ENCODE measurements around the gene SCN2A.
"Not testable (repeated sequence)": the region's sequence is repeated elsewhere in the genome, so short reads cannot be mapped to it uniquely, and the experiment has no call there.

The SCN2A gene

DNA sequence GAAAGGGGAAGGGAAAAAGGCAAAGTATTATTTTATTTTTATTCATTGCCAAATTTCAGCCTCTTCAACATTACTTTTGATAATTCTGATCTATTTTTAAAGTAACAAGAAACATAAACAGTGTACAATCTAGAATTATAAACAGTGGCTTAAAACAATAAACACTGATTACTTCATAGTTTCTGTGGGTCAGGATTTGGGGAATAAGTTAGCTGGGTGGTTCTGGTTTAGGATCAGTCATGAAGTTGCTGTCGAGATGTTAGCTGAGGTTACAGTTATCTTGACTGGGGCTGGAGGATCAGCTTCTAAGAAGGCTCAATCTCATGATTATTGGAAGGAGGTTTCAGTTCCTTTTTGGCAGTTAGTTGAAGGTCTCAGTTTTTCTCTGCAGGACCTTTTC, 109.2 kb downstream of the SCN2A start:
- no peak for DNase-seq

DNA sequence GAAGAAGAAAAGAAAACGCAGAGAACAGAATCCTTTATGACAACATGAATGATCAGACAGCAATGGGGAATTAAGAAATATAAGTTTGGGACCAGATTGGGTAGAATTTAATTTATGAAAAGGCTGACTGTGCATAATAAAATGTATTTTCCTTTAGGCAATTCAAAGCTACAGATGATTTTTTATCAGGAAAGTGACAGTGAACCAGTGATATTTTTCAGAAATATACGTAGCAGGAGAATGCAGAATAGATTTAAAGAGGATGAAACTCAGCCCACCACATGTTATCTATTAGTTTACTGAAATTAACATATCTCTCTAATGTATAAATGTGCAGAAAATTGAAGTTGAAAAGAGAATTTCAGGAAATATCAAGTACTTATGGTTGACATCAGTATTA, 110.0 kb downstream of the SCN2A start:
- no peak for DNase-seq

GRCh38 chr2:165357758-165358157, 118.5 kb downstream of the SCN2A start:
- peak; percentile 33 for DNase-seq

DNA sequence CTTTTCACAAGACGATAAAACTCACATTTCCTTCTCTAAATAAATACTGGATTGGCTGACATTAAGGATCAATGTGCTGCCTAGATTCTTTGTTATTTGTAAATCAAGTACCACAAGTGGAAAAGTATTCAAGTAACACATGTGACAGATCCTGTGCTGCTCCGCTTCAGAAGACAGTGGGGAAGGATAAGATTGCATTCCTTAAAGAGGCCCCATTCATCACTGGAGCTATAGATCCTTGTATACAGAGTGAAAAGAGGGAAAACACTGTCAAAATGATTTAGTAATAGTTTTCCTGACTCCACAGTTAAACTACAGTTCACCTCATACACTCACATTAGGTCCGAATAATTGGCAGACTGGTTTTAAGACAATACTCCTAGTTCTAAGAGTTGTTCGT, 122.3 kb downstream of the SCN2A start:
- no peak for DNase-seq

DNA sequence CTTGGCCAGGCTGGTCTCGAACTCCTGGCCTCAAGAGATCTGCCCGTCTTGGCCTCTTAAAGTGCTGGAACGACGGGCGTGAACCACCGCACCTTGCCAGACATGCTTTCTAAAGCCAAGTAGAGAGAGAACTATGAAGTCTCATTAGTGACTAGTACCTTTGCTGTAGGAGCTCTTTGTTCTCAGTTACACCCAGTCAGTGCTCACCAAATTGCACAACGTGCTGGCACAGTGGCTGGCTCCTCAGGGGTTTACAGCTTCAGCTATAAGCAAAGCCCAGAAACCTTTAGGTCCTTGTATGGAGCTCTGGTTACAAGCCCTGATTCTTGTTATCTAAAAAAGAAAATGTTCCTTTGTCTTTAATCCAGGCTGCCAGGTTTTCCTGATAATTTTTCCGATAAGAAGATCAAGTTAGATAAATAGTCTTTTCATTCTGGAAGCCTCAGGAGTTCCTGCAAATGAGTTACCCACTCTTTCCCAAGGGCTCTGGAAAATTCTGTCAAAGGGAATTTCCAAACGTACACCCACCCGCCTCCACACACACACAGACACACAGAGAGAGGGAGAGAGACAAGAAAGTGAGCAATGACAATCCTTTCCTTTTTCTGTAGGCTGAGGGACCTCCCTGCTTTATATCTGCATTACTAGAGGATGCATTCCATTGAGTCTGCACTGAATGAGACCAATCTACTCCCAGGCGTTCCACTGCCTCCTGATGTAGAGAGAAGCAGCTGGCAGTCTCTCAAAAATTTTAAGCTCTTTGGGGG, 130.1 kb downstream of the SCN2A start:
- DNase-seq = no peak

- no peak for DNase-seq
These were observed 130.7 kb downstream of the SCN2A start for GRCh38 chr2:165369898-165370296.

DNA sequence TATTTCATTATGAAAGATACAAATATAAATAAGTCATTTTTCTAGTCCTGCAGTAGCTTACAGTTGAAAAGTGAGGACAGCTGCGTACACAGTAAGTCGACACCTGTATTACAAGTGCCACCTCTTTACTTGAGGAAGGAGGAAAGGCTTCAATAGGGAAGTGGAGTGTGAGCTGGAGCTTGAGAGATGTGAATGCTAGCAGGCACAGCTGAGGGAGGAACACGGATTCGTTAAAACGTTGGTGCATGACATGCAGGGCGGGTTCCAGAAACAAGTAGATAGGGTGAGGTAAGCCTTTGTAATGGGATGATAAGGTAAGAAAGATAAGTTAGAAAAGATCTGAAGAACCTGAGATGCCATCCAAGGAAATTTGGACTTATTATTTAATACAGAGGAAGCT, 132.1 kb downstream of the SCN2A start:
- DNase-seq = no peak

DNA sequence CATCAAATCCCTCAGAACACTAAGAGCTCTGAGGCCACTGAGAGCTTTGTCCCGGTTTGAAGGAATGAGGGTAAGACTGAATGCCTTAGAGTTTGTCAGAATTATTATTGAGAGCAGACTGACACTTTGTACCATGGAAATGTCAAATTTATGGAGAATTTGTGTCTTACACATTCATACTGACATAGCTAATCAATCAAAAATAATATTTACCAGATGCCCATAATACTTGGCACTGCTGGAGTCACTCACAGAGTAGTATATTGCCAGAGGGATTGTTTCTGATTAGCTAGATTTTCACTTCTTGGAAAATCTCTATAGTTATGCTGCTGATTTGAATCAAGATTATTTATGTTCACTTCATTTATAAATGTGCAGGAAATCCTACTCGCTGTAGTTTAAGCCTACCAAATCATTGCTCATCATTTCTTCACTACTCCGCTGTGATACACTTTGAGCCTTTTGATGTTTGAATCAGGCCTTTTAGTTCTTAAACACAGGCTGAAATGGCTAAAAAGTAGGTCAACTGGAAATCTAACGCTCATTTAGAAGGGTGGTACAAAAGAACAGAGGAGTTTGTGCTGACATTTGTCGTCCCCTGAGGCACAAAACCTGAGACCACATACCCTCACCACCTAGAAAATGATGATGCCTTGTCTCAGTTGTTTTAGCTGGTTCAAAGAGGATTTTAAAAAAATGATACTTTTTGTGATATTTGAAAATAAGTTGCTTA, 134.2 kb downstream of the SCN2A start:
- no peak for DNase-seq

- no peak for DNase-seq
These were observed 137.4 kb downstream of the SCN2A start for GRCh38 chr2:165376571-165376975.

DNA sequence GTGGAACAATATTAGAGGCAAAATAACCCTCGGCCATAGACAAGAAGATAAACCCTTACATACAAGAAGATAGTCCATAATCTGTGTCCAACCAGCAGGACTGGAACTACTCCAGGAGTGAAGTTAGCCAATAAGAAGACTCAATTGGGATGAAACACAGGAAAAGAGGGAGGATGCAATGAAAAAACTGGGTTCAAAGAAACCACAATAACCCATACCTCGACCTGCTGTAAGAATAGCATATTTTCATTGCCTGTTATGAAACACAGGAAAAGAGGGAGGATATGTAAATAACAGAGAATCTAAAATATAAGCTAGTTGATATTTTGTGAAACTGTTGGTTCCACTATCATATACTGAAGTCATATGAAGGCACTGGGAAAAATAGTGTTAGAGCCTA, 143.1 kb downstream of the SCN2A start:
- DNase-seq = peak; percentile 22

DNA sequence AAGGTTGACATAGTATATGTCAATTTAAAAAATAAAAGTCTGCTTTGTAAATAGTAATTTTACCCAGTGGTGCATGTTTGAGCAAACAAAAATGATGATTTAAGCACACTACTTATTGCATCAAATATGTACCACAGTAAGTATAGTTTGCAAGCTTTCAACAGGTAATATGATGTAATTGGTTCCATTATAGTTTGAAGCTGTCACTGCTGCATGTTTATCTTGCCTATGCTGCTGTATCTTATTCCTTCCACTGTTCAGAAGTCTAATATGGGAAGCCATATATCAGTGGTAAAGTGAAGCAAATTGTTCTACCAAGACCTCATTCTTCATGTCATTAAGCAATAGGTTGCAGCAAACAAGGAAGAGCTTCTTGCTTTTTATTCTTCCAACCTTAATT, 151.7 kb downstream of the SCN2A start:
- DNase-seq = no peak

GRCh38 chr2:165391791-165392190, 152.6 kb downstream of the SCN2A start:
- no peak for DNase-seq

- not testable (repeated sequence) for DNase-seq
These were observed 159.4 kb downstream of the SCN2A start for GRCh38 chr2:165398603-165399002.

DNA sequence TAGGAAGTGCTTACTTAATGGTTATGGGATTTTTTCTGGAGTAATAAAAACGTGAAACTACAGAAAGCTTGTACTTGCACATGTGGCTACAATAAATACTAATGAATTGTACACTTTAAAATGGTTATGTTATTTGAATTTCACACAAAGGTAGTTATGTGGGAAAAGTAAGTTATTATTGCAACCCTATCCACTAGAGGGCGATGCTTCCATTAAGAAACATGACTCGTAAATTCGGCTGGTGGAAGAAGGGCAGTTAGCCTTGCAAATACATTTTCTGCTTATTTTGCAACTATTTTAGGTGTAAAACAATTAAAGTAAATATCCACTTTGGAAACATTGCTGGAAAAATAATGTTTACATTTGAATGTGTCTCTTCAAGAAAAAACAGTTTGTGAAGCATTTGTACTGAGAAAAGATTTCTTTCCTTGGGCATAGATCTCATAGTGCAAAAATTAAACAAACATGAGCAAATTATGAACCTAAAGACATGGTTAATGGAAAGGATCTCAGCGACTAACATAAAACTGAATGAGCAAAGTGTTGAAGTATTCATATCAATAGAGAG, 162.2 kb downstream of the SCN2A start:
- DNase-seq = no peak

DNA sequence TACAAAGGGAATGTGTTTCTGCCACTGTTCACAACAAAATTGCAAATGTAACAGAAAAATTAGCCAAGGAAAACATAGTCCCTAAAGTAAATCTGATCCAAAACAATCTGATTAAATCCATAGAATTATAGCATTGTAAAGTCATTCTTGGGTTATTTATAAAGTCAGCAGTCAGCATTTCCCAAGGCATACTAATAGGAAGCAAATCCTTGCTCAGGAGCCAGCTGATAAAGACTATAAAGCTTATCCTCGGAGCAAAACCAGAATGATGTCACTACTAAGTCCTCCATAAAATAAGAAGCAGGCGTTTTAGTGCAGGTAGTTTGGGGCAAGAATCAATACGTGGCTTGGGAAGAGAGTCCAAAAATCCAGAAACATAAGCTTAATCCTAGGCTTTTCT, 162.9 kb downstream of the SCN2A start:
- no peak for DNase-seq

DNA sequence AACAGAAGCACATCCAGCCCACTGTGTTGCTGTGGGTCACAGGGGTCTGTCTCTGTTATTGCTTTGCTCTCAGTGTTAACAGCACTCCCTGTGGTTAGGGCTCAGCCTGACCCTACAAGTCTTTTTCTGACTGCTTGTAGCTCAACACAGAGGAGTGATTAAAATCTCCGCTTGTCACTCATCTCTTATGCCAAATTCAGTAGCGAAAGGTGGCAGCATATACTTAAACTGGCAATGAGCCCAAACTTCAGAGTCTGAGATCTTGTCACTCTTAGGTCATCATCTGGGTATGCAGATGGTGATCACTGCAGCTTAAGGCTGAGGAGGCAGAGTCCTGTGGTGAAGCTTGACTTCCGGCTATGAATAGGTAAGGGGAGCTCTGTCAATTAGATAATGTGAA, 167.0 kb downstream of the SCN2A start:
- no peak for DNase-seq

- DNase-seq = no peak
These were observed 168.3 kb downstream of the SCN2A start for GRCh38 chr2:165407466-165407865.

GRCh38 chr2:165408186-165408585, 169.0 kb downstream of the SCN2A start:
- DNase-seq = no peak

GRCh38 chr2:165410276-165410675, 171.1 kb downstream of the SCN2A start:
- DNase-seq = no peak

GRCh38 chr2:165414187-165414586, 175.0 kb downstream of the SCN2A start:
- no peak for DNase-seq

- DNase-seq = no peak
These were observed 177.8 kb downstream of the SCN2A start for GRCh38 chr2:165417009-165417408.

DNA sequence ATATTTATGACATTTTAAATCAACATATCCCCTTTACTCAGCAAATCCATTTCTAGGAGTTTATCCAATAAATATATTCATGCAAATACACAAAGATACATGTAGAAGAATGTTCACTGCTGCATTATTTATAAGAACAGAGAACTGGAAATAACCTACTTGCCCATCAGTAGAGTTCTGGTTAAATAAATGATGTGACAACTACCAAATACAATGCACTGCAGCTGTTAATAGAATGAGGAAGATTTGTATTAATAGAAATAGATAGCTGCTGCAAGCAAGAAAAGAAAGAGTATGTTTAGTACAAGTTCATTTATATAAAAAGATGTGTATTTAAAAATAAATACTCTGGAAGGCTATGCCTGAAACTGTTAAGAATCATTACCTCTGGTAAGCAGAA, 181.0 kb downstream of the SCN2A start:
- DNase-seq = no peak

DNA sequence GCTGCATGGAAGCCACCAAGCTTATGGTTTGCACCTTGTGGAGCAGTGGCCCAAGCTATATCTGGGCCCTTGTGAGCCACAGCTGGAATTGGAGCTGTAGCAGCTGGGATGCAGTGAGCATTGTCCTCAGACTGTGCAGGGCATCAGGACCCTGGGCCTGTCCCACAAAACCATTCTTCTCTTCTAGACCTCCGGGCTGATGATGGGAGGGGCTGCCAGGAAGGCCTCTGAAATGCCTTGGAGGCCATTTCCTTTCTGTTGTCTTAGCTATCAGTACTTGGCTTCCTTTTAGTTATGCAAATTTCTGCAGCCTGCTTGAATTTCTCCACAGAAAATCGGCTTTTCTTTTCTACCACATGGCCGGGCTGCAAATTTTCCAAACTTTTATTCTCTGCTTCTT, 183.9 kb downstream of the SCN2A start:
- no peak for DNase-seq

GRCh38 chr2:165425556-165425955, 186.3 kb downstream of the SCN2A start:
- peak; percentile 19 for DNase-seq
